IPS-18a (cell line): Measurements from ENCODE around the gene CCDC171.
"Not testable (repeated sequence)": the region's sequence is repeated elsewhere in the genome, so short reads cannot be mapped to it uniquely, and the experiment has no call there.

Experiments
- H3K27ac ChIP-seq: one replicate; pipeline ENCODE4 v1.5.1; 2013; ENCODE audit warnings: low read length
- H3K27me3 ChIP-seq: one replicate; pipeline ENCODE4 v1.6.1; 2013; ENCODE audit warnings: mild to moderate bottlenecking, low read length; ENCODE audit not compliant: control insufficient read depth, insufficient read depth
- H3K36me3 ChIP-seq: one replicate; pipeline ENCODE4 v1.6.1; 2013; ENCODE audit warnings: low read depth, low read length; ENCODE audit not compliant: control insufficient read depth
- H3K4me1 ChIP-seq: one replicate; pipeline ENCODE4 v1.6.1; 2013; ENCODE audit warnings: low read depth, low read length; ENCODE audit not compliant: control insufficient read depth
- H3K4me3 ChIP-seq: one replicate; pipeline ENCODE4 v1.5.1; 2013; ENCODE audit warnings: low read length
- H3K9ac ChIP-seq: one replicate; pipeline ENCODE4 v1.6.1; 2013; ENCODE audit warnings: mild to moderate bottlenecking, low read length, moderate library complexity
- H3K9me3 ChIP-seq: one replicate; pipeline ENCODE4 v1.6.1; 2013; ENCODE audit warnings: low read depth, low read length; ENCODE audit not compliant: control insufficient read depth

Gene CCDC171

GRCh38 chr9:15572200-15572770, 19.4 kb downstream of the CCDC171 start:
- Histone ChIP-seq H3K4me3 (no peak overlapping the region), H3K36me3 (no peaks in the 10 kb centered on the region), H3K27me3 (no peaks in the 10 kb centered on the region), H3K27ac (no peak overlapping the region), H3K9ac (no peak overlapping the region), H3K4me1 (no peaks in the 10 kb centered on the region), H3K9me3 (no peaks in the 10 kb centered on the region)

- Histone ChIP-seq H3K27ac (no peak overlapping the region), H3K9me3 (no peaks in the 10 kb centered on the region), H3K9ac (no peak overlapping the region), H3K4me1 (no peaks in the 10 kb centered on the region), H3K27me3 (no peaks in the 10 kb centered on the region), H3K4me3 (no peak overlapping the region), H3K36me3 (no peaks in the 10 kb centered on the region)
Measured at GRCh38 chr9:15576350-15577050, 23.7 kb downstream of the CCDC171 start.

- Histone ChIP-seq H3K27ac (no peak overlapping the region), H3K9me3 (no peaks in the 10 kb centered on the region), H3K27me3 (no peaks in the 10 kb centered on the region), H3K9ac (no peak overlapping the region), H3K4me1 (no peaks in the 10 kb centered on the region), H3K36me3 (no peaks in the 10 kb centered on the region), H3K4me3 (no peak overlapping the region)
Measured at GRCh38 chr9:15578714-15579113, 25.9 kb downstream of the CCDC171 start.

GRCh38 chr9:15584379-15584778, 31.5 kb downstream of the CCDC171 start:
- H3K27ac ChIP-seq = no peak overlapping the region
- H3K9me3 ChIP-seq = no peaks in the 10 kb centered on the region

GRCh38 chr9:15592317-15592716, 39.5 kb downstream of the CCDC171 start:
- Histone ChIP-seq H3K9me3 (no peaks in the 10 kb centered on the region), H3K9ac (no peak overlapping the region), H3K4me3 (no peak overlapping the region), H3K36me3 (no peaks in the 10 kb centered on the region), H3K27ac (no peak overlapping the region), H3K4me1 (peaks cover 7% of the 10 kb centered on the region), H3K27me3 (no peaks in the 10 kb centered on the region)

More at GRCh38 chr9:15584379-15584778, 31.5 kb downstream of the CCDC171 start:
- Histone ChIP-seq H3K9ac (no peak overlapping the region), H3K36me3 (no peaks in the 10 kb centered on the region), H3K27me3 (no peaks in the 10 kb centered on the region), H3K4me1 (peaks cover 3% of the 10 kb centered on the region), H3K4me3 (no peak overlapping the region)

- H3K36me3 ChIP-seq, H3K4me3 ChIP-seq, H3K27ac ChIP-seq, H3K4me1 ChIP-seq, H3K9me3 ChIP-seq, H3K27me3 ChIP-seq, H3K9ac ChIP-seq: not testable (repeated sequence)
Measured at GRCh38 chr9:15592940-15593339, 40.1 kb downstream of the CCDC171 start.

- not testable (repeated sequence) for H3K27me3 ChIP-seq, H3K9ac ChIP-seq, H3K9me3 ChIP-seq, H3K4me1 ChIP-seq, H3K4me3 ChIP-seq, H3K27ac ChIP-seq, H3K36me3 ChIP-seq
Measured at GRCh38 chr9:15600666-15601330, 48.0 kb downstream of the CCDC171 start.

- H3K4me1 ChIP-seq = no peaks in the 10 kb centered on the region
- H3K27ac ChIP-seq = no peak overlapping the region
- H3K9me3 ChIP-seq = no peaks in the 10 kb centered on the region
- no peak overlapping the region for H3K9ac ChIP-seq
- no peaks in the 10 kb centered on the region for H3K27me3 ChIP-seq
- H3K4me3 ChIP-seq = no peak overlapping the region
- no peaks in the 10 kb centered on the region for H3K36me3 ChIP-seq
Measured at GRCh38 chr9:15606643-15607472, 54.0 kb downstream of the CCDC171 start.

- Histone ChIP-seq H3K9me3 (no peaks in the 10 kb centered on the region), H3K27ac (no peak overlapping the region), H3K9ac (no peak overlapping the region), H3K36me3 (no peaks in the 10 kb centered on the region), H3K27me3 (no peaks in the 10 kb centered on the region), H3K4me3 (no peak overlapping the region), H3K4me1 (no peaks in the 10 kb centered on the region)
Measured at GRCh38 chr9:15612962-15613361, 60.1 kb downstream of the CCDC171 start.

- H3K27me3 ChIP-seq = no peaks in the 10 kb centered on the region
- no peaks in the 10 kb centered on the region for H3K36me3 ChIP-seq
- H3K27ac ChIP-seq = no peak overlapping the region
- H3K4me1 ChIP-seq = no peaks in the 10 kb centered on the region
- no peak overlapping the region for H3K4me3 ChIP-seq
- no peak overlapping the region for H3K9ac ChIP-seq
- H3K9me3 ChIP-seq = no peaks in the 10 kb centered on the region
Measured at GRCh38 chr9:15617782-15618181, 64.9 kb downstream of the CCDC171 start.

- Histone ChIP-seq H3K9me3 (no peaks in the 10 kb centered on the region), H3K27ac (no peak overlapping the region), H3K27me3 (no peaks in the 10 kb centered on the region)
Measured at GRCh38 chr9:15618540-15619331, 65.9 kb downstream of the CCDC171 start.

More at GRCh38 chr9:15618540-15619331, 65.9 kb downstream of the CCDC171 start:
- H3K4me1 ChIP-seq = no peaks in the 10 kb centered on the region
- H3K36me3 ChIP-seq = no peaks in the 10 kb centered on the region
- H3K4me3 ChIP-seq = no peak overlapping the region
- no peak overlapping the region for H3K9ac ChIP-seq
